Esophagus squamous epithelium (tissue), 4 donors: ENCODE measurements around the gene RBMS3.

Experiments
- CTCF ChIP-seq, 6 experiments: fragments of 450-650 bp in 4 of 6; fragments of 200-600 bp in 2 of 6; sonication (generic) in 2 of 6; IDR thresholded peaks; one replicate each; pipeline ENCODE4 v1.5.1; 2016 to 2019; ENCODE audit warnings: antibody characterized with exemption in 6 of 6, mild to moderate bottlenecking in 4 of 6, moderate library complexity in 4 of 6
- POLR2A ChIP-seq, 4 donors: fragments of 450-650 bp; IDR thresholded peaks; one replicate each; pipeline ENCODE4 v1.6.1; 2017; ENCODE audit warnings: antibody characterized with exemption in 4 of 4, mild to moderate bottlenecking in 4 of 4, moderate library complexity in 3 of 4

GRCh38 chr3:29521293-29521692 is 240.4 kb downstream of the RBMS3 start:
- no peak for TF ChIP-seq CTCF (IDR thresholded peaks at IDR 0.05)
- no peak for TF ChIP-seq POLR2A (IDR thresholded peaks at IDR 0.05)
